Endothelial cell of hepatic sinusoid (primary cell): ENCODE measurements around the gene PIK3CG.

Experiments used
- in situ Hi-C: cut with HindIII; loops from 2 replicates; pipeline ENCODE4 v1.10.0; 2017; ENCODE audit warnings: low sequenced_read_pairs

The PIK3CG gene

DNA sequence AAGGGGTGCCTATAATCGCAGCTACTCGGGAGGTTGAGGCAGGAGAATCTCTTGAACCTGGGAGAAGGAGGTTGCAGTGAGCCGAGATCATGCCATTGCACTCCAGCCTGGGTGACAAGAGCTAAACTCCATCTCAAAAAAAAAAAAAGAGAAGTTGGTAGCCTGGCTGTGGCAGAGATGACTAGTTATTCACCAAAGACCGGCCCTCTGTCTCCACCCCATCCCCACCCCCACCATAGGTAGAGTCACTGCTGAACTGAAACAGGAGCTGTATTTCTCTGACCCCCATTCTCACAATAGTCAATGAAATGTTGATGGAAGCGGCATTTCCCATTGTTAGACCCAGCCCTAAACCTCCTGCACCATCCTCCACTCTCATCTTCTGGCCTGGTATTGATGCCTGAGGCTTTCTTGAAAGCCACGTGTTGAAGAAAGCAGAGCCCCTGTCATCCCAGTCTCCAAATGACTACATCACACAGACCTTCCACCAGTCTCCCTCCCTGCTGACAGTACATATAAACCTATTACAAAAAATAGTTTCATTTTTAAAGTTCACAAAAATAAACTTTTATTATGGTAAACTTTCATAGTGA, 9.4 kb upstream of the PIK3CG start:
- in situ Hi-C loops: no loop called here

DNA sequence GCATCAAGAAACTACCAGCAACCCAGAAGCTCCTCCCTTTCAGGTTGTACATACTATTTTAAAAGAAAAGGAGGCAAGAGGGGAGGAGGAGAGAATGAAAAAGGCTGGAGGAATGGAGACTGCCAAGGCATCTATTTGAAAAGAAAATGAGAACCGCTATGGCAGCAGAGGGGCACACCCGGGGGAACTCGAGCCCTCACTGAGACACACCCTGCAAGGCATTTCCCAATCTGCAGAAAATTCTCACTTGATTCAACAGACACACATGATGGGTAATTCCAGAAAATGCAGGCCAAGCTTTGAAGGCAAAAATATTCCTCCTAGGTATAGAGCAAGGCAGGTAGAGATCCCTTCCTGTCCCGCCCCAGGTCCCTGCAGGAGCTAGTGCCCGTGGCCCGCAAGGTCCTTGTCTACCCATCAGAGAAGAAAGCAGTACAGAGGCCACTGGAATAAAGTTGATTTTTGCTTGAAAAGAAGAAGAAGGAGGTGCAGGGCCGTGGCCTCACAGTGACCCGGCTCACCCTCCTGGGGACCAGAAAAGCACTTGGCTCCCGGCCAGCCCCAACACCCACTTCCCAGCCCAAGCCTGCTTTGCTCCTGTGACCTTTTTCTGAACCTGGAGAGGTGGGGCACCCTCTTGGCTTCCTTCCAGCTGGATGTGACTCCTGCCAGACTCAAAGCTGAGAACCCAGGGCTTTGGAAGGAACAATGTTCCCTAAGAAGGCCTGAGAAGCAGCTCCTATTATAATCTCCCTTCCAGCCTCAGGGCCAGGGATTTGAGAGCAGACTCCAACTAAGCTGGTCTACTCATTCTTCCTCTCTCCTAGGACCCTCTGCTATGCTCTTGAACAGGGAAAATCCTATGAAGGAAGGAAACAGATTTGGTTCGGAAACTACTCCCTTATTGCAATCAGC, 6.2 kb upstream of the PIK3CG start:
- in situ Hi-C loops: no loop called here

DNA sequence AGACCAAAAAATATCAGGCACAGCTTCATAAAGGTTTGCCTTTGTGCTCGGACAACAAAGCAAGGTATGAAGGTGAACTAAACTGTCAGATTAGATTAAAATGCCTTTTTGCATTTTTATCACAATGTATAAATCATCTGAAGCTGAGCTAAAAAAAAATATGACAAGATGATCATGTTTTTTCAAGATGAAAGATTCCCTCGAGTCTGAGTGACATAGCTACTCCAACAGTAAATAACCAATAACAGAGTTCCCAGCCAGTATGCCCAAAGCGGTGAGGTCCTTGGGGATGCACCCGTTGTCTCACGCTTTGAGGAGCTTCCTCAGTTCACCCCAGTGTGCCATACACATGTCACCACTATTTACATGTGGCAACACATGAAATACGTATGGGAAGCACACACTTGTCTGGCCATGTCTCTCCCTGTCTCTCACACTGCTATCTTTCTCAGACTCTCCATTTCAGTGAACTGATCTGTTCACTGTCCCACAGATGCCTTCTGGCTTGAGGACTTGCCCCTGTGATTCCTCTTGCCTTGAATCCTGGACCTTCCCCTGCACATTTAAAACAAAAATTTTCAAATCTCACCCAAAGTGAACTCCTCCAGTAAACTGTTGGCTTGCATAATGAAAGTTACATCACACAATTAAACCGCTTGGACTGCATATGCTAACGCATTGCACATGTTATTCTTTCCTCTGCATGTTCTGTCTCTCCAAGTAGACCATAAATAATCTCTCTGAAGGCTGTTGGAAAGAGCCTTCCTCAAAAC, 2.6 kb upstream of the PIK3CG start:
- in situ Hi-C loops: no loop called here

DNA sequence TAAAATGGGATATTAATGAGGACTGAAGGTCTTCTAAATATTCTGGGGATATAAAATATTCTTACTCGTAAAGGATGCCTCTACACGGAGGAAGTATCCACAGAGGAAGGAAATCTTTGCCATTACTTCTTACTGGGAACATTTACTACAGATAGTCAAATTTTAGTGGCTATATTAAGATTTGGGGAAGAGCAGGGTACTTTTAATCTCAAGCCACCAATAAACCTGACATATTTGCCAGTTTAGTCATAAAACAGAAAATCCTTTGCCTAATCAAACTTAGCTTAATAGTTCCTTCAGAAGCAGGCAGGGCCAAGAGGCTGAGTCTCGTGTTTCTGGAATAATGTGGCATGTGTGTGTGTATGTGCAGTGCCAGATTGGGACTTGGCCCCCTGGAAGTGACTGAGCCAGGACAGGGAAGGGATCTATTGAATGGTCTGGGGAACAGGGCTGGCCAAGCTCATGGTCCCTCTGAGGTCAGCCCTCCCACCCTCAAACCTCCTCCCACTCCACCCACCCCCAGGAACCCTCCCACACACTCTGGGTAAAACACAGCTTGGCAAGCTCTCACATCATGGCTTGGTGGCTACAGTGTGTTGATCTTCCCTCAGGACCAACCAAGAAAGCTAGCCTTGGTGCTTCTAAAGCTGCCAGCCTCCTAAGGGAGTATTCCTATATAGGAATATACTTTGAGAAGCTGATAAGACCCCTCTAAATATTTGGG, 1.6 kb upstream of the PIK3CG start:
- in situ Hi-C loops: no loop called here

DNA sequence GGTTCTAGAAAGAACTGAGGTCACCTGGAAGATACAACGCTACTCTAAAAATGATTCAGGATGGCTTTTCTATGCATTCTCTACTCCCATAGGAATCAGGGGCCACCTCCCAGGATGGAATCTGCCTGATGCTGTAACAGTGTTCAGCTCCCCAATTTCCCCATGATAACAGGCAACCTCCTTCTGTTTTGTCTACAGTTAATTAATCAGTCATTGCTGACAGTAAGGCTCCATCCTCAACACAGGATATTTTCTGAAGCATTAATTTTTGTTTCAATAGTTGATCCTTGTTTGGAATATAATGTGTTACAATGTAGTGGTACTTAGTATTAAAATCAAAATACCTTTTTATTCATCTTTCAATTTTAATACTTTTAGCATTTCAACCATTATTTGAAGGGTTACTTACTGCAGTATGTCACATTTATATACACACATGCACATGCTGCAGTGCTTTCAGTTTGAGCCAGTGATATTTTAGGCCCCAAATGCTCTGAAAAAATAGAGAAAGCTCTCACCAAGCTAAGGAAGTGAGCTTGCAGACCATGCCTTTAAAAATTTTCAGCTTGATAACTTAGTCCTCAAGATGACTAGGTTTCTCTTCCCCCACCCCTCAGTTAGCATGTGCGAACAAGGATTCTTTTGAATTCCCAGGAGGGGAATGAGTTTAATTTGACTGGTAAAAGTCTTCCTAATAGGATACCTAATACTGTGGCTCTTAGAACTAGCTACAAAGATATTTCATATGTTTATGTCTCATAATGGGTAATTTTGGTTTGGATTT, 592 bp upstream of the PIK3CG start:
- in situ Hi-C loops: no loop called here

DNA sequence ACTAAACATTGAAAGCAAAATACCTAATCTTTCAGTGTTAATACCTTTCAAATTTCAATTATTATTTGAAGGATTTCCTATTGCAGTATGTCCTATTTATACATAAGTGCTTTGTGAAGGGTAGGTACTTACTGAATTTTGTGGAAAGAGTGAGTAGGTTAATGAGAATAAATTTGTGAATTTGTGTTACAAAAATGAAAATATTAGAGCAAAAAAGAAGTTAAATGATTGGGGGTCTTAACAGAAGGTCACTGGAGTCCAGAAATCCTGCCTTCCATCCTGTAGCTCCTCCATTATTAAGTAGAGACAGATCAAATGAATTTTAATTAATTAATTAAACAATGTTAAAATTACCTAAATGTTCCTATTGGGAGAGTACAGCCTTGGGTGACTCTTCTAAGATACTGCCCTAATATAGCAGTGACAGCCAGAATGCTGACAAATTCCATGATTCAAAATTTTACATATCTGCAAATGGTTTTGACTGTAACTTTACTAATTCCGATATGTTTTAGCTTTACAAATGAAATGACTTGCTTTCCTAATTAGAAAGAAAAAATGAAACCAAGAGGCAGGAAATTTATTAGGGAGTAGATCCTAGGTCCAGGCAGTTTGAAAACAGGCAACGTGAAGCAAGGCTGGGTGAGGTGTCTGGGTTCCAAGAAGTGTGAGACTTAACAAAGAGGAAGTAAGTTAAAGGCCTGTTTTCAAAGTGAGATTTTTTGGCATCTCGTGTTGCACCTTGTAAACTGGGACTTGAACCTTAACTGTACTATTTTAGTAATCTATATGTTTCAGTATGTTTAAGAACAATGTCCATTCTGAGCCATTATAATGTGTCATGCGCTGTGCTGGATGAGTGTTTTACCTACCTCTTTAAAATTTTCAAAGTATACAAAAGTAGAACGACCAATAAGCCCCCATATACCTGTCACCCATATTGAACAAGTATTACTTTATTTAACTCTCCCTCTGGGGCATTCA, 1.5 kb downstream of the PIK3CG start:
- in situ Hi-C loops: no loop called here

DNA sequence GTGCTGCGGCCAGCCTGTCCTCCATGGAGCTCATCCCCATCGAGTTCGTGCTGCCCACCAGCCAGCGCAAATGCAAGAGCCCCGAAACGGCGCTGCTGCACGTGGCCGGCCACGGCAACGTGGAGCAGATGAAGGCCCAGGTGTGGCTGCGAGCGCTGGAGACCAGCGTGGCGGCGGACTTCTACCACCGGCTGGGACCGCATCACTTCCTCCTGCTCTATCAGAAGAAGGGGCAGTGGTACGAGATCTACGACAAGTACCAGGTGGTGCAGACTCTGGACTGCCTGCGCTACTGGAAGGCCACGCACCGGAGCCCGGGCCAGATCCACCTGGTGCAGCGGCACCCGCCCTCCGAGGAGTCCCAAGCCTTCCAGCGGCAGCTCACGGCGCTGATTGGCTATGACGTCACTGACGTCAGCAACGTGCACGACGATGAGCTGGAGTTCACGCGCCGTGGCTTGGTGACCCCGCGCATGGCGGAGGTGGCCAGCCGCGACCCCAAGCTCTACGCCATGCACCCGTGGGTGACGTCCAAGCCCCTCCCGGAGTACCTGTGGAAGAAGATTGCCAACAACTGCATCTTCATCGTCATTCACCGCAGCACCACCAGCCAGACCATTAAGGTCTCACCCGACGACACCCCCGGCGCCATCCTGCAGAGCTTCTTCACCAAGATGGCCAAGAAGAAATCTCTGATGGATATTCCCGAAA, 2.7 kb downstream of the PIK3CG start:
- in situ Hi-C loops: no loop called here

DNA sequence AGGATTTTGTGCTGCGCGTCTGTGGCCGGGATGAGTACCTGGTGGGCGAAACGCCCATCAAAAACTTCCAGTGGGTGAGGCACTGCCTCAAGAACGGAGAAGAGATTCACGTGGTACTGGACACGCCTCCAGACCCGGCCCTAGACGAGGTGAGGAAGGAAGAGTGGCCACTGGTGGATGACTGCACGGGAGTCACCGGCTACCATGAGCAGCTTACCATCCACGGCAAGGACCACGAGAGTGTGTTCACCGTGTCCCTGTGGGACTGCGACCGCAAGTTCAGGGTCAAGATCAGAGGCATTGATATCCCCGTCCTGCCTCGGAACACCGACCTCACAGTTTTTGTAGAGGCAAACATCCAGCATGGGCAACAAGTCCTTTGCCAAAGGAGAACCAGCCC, 3.3 kb downstream of the PIK3CG start:
- in situ Hi-C loops: no loop called here

DNA sequence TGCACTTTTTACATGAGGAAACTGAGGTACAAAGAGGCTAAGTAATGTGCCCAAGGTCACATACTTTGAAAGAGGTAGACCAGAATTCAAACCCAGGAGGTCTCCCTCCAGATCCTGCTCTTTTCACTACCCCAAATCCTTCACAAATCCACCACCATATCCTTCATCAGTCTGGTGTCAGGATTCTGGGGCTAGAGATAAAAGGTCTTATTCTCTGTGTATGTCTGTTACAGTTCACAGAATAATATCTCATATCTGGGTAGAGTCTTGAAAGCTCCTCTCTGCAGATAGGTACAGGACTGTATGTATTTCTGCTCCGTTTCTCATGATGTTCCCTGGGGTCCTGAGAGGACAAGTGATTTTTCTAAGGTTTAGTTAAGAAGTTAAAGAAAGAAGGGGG, 4.9 kb downstream of the PIK3CG start:
- in situ Hi-C loops: no loop called here

DNA sequence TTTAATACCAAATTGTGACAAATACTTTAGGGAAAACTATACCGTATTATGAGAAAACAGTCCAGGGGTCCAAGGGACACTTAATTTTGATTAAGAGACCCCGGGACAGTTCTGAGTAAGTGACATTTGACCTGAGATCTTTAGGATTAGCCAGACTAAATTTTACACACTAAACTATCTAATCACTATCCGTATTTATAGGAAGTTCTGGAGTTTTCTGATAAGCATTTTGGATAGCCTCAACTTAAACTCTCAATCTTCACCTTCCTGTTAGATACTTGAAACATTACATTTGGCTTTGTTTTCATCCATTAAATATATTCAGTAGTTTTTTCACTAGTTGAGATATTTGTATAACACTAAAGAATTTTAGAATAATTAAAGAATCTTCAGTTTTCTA, 5.4 kb downstream of the PIK3CG start:
- in situ Hi-C loops: no loop called here

DNA sequence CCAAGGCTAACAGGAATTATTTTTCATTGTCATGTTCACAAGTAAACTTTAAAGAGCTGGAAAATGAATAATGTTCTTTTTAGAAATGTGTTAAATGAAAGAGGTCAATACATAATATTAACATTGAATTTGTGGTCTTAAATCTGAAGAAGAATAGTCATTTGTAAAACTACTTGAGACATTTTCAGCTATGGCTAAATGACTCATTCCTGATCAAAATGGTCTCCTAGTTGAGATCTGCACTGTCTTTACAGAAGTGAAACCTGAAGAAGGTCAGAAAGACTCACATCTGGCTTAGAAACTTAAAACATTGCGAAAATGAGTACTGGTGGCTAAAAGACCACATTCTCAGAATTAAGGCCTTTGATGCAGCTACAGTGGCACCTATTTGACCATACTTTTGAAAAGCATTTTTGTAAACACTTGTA, 5.9 kb downstream of the PIK3CG start:
- in situ Hi-C loops: no loop called here

DNA sequence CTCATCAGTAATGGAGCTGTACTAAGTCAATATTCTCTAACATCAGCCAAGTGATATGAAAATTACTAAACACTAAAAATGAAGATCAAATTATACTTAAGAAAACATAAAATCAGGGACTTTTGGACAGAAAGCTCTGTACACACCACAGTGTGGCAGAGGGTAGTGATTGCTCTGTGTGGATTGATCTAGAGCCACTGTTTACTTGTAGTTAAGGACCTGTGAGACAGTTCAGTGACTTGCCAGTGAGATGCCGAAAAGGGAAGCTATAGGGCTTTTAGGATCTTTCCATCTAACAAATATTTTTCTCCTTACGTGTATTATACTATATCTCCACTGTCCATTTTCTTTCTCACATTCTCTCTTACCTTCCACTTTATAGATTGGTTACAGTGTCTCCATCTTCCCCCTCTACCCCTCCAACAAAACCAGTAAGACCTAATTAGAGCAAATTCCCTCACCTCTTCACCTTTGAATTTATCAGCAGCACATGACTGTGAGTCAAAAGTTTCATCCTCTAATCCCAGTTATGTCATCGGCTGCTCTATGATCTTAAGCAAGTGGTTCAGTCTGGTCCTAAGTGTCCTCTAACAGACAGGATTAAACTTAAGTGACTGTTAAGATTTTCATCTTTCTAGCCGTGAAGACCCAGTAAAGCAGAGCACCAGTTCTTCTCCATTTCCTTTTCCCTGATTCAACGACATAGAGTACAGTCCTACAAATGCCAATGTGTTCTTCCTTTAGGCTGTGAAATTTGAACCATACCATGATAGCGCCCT, 6.9 kb downstream of the PIK3CG start:
- in situ Hi-C loops: no loop called here

DNA sequence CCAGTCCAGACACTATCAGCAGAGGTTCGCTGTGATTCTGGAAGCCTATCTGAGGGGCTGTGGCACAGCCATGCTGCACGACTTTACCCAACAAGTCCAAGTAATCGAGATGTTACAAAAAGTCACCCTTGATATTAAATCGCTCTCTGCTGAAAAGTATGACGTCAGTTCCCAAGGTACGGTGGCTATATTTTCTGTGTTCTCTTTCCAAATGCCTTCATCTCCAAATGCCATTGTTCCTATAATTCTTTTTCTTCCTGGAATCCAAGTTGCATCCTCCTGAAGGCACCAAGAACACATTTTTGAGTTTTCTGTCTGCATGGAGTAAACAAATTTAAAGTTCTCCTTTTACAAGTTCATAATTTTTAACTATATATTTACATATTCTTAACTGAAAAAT, 7.7 kb downstream of the PIK3CG start:
- in situ Hi-C loops: no loop called here

DNA sequence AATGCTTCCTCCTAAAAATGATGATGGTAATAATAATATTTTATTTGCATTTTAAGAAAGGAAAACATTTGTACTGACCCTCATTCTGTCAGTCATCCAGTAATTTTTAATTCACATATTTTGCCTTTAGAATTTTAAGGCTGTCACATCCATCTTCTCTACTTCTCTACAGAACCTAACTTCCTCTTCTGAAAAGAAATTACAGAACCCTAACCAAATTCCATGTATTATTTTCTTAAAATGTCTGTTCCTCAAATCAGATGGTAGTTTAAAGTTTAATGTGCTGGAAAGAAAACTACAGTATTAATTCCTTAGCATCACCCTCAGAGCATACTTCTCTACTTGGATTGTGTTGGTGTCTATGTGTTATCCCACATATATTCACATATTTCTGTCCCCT, 9.0 kb downstream of the PIK3CG start:
- in situ Hi-C loops: no loop called here

DNA sequence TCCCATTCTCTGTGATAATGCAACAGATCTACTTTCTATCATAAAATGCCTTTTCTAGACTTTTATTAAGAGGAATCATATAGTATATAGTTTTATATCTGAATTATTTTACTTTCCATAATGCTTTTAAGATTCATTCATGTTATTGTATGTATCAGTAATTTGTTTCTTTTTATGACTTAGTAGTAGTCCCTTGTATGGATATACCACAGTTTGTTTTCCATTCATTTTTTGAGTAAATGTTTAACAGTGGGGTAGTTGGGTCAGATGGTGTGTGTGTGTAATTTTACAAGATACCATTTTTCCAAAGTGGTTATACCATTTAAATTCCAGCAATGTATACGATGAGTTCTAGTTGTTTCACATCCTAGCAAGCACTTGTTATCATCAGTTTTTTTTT, 10.4 kb downstream of the PIK3CG start:
- in situ Hi-C loops: no loop called here

DNA sequence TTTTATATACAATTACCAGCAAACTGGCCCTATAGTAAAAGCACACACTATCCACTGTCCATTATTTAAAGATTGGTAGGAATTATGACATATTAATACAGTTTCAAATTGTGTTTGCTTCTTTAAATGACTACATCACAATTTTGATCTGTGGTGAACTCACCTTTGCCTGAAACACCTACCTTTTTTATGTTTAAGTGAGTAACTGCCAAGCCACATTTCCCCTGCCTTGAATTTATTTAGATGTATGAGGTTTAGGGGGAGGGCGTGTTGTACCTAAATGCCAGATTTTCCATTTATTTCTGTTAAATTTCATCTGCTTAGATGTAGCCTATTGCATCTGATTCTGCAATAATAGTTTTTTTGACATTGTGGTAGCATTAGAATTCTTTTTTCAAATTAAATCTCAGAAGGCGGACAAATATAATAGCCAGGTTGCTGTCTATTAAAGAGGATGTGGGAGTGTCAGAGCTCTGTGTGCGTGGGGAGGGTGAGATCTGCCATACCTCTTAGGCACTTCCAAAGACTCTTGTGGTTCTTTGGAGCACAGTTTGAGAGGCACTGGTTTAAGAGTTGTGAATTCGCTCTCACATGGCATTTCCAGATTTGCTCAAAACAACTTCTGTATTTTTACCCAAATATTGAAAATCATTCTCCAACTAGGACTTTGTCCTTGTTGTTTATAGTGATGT, 13.8 kb downstream of the PIK3CG start:
- in situ Hi-C loops: no loop called here

DNA sequence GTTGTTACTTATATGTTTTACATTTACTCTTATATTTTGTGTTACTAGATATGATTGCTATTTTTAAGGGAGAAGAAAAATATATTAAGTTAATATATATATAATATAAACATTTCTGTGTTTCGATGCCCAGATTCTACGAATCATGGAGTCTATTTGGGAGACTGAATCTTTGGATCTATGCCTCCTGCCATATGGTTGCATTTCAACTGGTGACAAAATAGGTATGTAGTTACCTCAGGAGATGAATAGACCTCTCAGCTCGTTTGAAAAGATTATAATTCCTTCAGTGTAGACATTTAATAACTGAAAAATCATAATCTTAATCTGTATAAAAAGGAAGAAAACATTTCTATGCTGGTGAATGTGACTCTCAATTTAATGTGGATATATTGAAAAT, 16.9 kb downstream of the PIK3CG start:
- in situ Hi-C loops: no loop called here
